Measurements from ENCODE around the gene PHYKPL. TPM values are rescaled to one million over a fixed set of nuclear protein-coding genes. Genes with fewer than 3 reads are reported as not detected.

PHYKPL gene
- polyA plus RNA-seq, 1 donor from 2014 or later: 16.9 TPM

- Histone ChIP-seq H3K9me2 (ENCODE audit: insufficient read depth, low read length) (no peaks in the 10 kb centered on the region), H3K9me3 (ENCODE audit: low read length) (peaks cover 5% of the 10 kb centered on the region), H3K4me2 (ENCODE audit: low read length) (no peak overlapping the region), H4K20me1 (ENCODE audit: insufficient read depth) (no peaks in the 10 kb centered on the region), H3K9ac (ENCODE audit: low read length) (no peak overlapping the region), H3K36me3 (ENCODE audit: insufficient read depth, low read length) (no peaks in the 10 kb centered on the region), H3K4me3 (ENCODE audit: low read length) (no peak overlapping the region), H3K27me3 (ENCODE audit: insufficient read depth, low read depth, low read length) (no peaks in the 10 kb centered on the region), H3K79me2 (replicated peaks; ENCODE audit: insufficient read depth, low read length) (peaks cover 9% of the 10 kb centered on the region), H3F3A (ENCODE audit: insufficient read depth, low read length, poor library complexity, severe bottlenecking) (no peaks in the 10 kb centered on the region), H3K27ac (ENCODE audit: low read length) (no peak overlapping the region), H2AFZ (ENCODE audit: low read depth, low read length) (no peak overlapping the region)
- TF ChIP-seq EP300 (conservative IDR thresholded peaks at IDR 0.05; ENCODE audit: poor library complexity, severe bottlenecking): no peak
- TF ChIP-seq MXI1 (conservative IDR thresholded peaks at IDR 0.05; ENCODE audit: poor library complexity, severe bottlenecking): no peak
- no peak for TF ChIP-seq EZH2 (IDR thresholded peaks at IDR 0.05; ENCODE audit: borderline replicate concordance, insufficient read depth, low read length, poor library complexity, severe bottlenecking)
- TF ChIP-seq RAD21 (conservative IDR thresholded peaks at IDR 0.05): no peak
- TF ChIP-seq POLR2AphosphoS5 (IDR thresholded peaks at IDR 0.05): no peak
- no peak for TF ChIP-seq CTCF (IDR thresholded peaks at IDR 0.05; ENCODE audit: poor library complexity, severe bottlenecking)
- TF ChIP-seq SMC3 (conservative IDR thresholded peaks at IDR 0.05; ENCODE audit: poor library complexity): no peak
- no peak for TF ChIP-seq TAF1 (IDR thresholded peaks at IDR 0.05; ENCODE audit: low read depth)
- TF ChIP-seq REST (IDR thresholded peaks at IDR 0.05; ENCODE audit: borderline replicate concordance): no peak
These were observed 5.4 kb downstream of the PHYKPL start for GRCh38 chr5:178227138-178227659.

- Histone ChIP-seq H3K4me3 (ENCODE audit: low read length) (no peak overlapping the region), H3K27ac (ENCODE audit: low read length) (no peak overlapping the region), H3K27me3 (ENCODE audit: insufficient read depth, low read depth, low read length) (no peaks in the 10 kb centered on the region), H3F3A (ENCODE audit: insufficient read depth, low read length, poor library complexity, severe bottlenecking) (no peaks in the 10 kb centered on the region), H3K9me2 (ENCODE audit: insufficient read depth, low read length) (no peaks in the 10 kb centered on the region), H3K9ac (ENCODE audit: low read length) (no peak overlapping the region), H4K20me1 (ENCODE audit: insufficient read depth) (no peaks in the 10 kb centered on the region), H3K79me2 (replicated peaks; ENCODE audit: insufficient read depth, low read length) (no peaks in the 10 kb centered on the region), H3K4me2 (ENCODE audit: low read length) (no peak overlapping the region), H2AFZ (ENCODE audit: low read depth, low read length) (no peak overlapping the region), H3K9me3 (ENCODE audit: low read length) (peaks cover 5% of the 10 kb centered on the region), H3K36me3 (ENCODE audit: insufficient read depth, low read length) (no peaks in the 10 kb centered on the region)
- TF ChIP-seq EZH2 (IDR thresholded peaks at IDR 0.05; ENCODE audit: borderline replicate concordance, insufficient read depth, low read length, poor library complexity, severe bottlenecking): no peak
These were observed 7.4 kb downstream of the PHYKPL start for GRCh38 chr5:178225174-178225573.

All from neural cell (in vitro differentiated cells).